PC-9 (cell line): ENCODE data around the gene RNF38. TPM values are rescaled to one million over a fixed set of nuclear protein-coding genes. Genes with fewer than 3 reads are reported as not detected.

ENCODE experiments used
- BruUV-seq: library from RNA; stranded (reverse); fragments of 400-500 nt; replicated peaks from 2 replicates; lab custom pipeline; 2021; lab: Mats Ljungman, UMichigan
- CTCF ChIA-PET: fragments of 300-600 bp; sonication (Branson Sonifier 250); formaldehyde crosslinking; loops from one replicate; lab custom pipeline; 2022; ENCODE audit warnings: antibody characterized with exemption; lab: Charles Lee
- POLR2A ChIA-PET: fragments of 300-600 bp; sonication (Branson Sonifier 250); formaldehyde crosslinking; loops from one replicate; lab custom pipeline; 2022; ENCODE audit warnings: antibody characterized with exemption; ENCODE audit not compliant: unreplicated experiment; lab: Charles Lee
- DNase-seq, 2 experiments: peaks; one replicate each; pipeline versions ENCODE4 v3.0.0 to v3.0.0-alpha.2; 2015 to 2022; ENCODE audit warnings: mixed read lengths in 1 of 2
- H2AFZ ChIP-seq: fragments of 200-600 bp; sonication (generic); 2 replicates; pipeline ENCODE4 v1.8.1; 2017; ENCODE audit warnings: antibody characterized with exemption
- H3F3A ChIP-seq: fragments of 200-600 bp; sonication (generic); 2 replicates; pipeline ENCODE4 v1.8.1; 2017; ENCODE audit warnings: antibody characterized with exemption, mild to moderate bottlenecking, low read depth; ENCODE audit not compliant: insufficient read depth
- H3K27ac ChIP-seq: fragments of 200-600 bp; sonication (generic); 2 replicates; pipeline ENCODE4 v1.6.1; 2016; ENCODE audit warnings: mixed run types
- H3K27me3 ChIP-seq: fragments of 200-600 bp; sonication (generic); 2 replicates; pipeline ENCODE4 v1.6.1; 2016; ENCODE audit warnings: low read depth, mixed run types; ENCODE audit not compliant: insufficient read depth
- H3K36me3 ChIP-seq: fragments of 200-600 bp; sonication (generic); 2 replicates; pipeline ENCODE4 v1.6.1; 2016; ENCODE audit warnings: low read depth, mixed run types
- H3K4me1 ChIP-seq: fragments of 200-600 bp; sonication (generic); replicated peaks from 2 replicates; pipeline ENCODE4 v1.6.1; 2016; ENCODE audit warnings: mixed run types; ENCODE audit not compliant: insufficient read depth
- H3K4me2 ChIP-seq: fragments of 200-600 bp; sonication (generic); 2 replicates; pipeline ENCODE4 v1.6.1; 2017; ENCODE audit warnings: mixed run types
- H3K4me3 ChIP-seq: fragments of 200-600 bp; sonication (generic); 2 replicates; pipeline ENCODE4 v1.6.1; 2016; ENCODE audit warnings: mixed run types
- H3K79me2 ChIP-seq: fragments of 200-600 bp; sonication (generic); 2 replicates; pipeline ENCODE4 v1.6.1; 2017; ENCODE audit warnings: low read depth, mixed run types
- H3K9me2 ChIP-seq: fragments of 200-600 bp; sonication (generic); 2 replicates; pipeline ENCODE4 v1.8.1; 2017; ENCODE audit warnings: mild to moderate bottlenecking; ENCODE audit not compliant: insufficient read depth
- H3K9me3 ChIP-seq: fragments of 200-600 bp; sonication (generic); 2 replicates; pipeline ENCODE4 v1.8.1; 2016; ENCODE audit warnings: low read depth; ENCODE audit not compliant: insufficient read depth
- H4K20me1 ChIP-seq: fragments of 200-600 bp; sonication (generic); 2 replicates; pipeline ENCODE4 v1.8.1; 2017; ENCODE audit not compliant: insufficient read depth
- CTCF ChIP-seq: fragments of 200-600 bp; sonication (generic); conservative IDR thresholded peaks from 2 replicates; pipeline ENCODE4 v1.6.1; 2017; ENCODE audit warnings: mixed run types, antibody characterized with exemption, mild to moderate bottlenecking, moderate library complexity
- EZH2 ChIP-seq: fragments of 200-600 bp; sonication (generic); IDR thresholded peaks from 2 replicates; pipeline ENCODE4 v1.8.0; 2017; ENCODE audit warnings: antibody characterized with exemption, low read depth
- intact Hi-C: fragments of 100-400 bp; cut with micrococcal nuclease; formaldehyde crosslinking; loops from one replicate; pipeline ENCODE4 v1.10.0; 2022; ENCODE audit not compliant: unreplicated experiment
- total RNA-seq: library from RNA; stranded (reverse); gene quantifications from 2 replicates; pipeline ENCODE4 v1.2.3, GENCODE V29; 2021

The RNF38 gene
- total RNA-seq, 1 experiment from 2014 or later = 17.5 TPM

- intact Hi-C loops = no loop called here
These were observed 84.0 kb downstream of the RNF38 start for GRCh38 chr9:36316049-36316448.

GRCh38 chr9:36315283-36315682 is 84.8 kb downstream of the RNF38 start:
- H3K27ac ChIP-seq = 0 out of 2 replicates have a peak overlapping the region, but pooled peaks have one; percentile 16
- no peak overlapping the region for H3K4me3 ChIP-seq
- no peaks in the 10 kb centered on the region for H3K27me3 ChIP-seq
- no peaks in the 10 kb centered on the region for H4K20me1 ChIP-seq
- no peaks in the 10 kb centered on the region for H3K9me2 ChIP-seq
- intact Hi-C loops = no loop called here
- H3K79me2 ChIP-seq = no peaks in the 10 kb centered on the region
- TF ChIP-seq EZH2 = no peak
- no peak for TF ChIP-seq CTCF
- DNase-seq = no peak
- CTCF ChIA-PET = interaction anchor here (0.6 kb wide), 1 partner anchor 462 kb away, joined by 3 read pairs; no protein-coding TSS in a partner anchor
- POLR2A ChIA-PET = no interaction called here
- no peak overlapping the region for H2AFZ ChIP-seq
- H3F3A ChIP-seq = peaks cover 33% of the 10 kb centered on the region
- no peak overlapping the region for H3K4me2 ChIP-seq
- BruUV-seq = no TSS peak
- no peaks in the 10 kb centered on the region for H3K36me3 ChIP-seq
- H3K9me3 ChIP-seq = no peaks in the 10 kb centered on the region
- peaks cover 54% of the 10 kb centered on the region for H3K4me1 ChIP-seq

More at GRCh38 chr9:36316049-36316448, 84.0 kb downstream of the RNF38 start:
- H3K9me3 ChIP-seq = no peaks in the 10 kb centered on the region
- ChIA-PET CTCF (no interaction called here), POLR2A (no interaction called here)
- H3K79me2 ChIP-seq = no peaks in the 10 kb centered on the region
- no peak overlapping the region for H3K4me2 ChIP-seq
- H3K4me1 ChIP-seq = peaks cover 61% of the 10 kb centered on the region
- no peaks in the 10 kb centered on the region for H3K27me3 ChIP-seq
- H3K36me3 ChIP-seq = no peaks in the 10 kb centered on the region
- no peak overlapping the region for H3K4me3 ChIP-seq
- TF ChIP-seq CTCF (no peak), EZH2 (no peak)
- no TSS peak for BruUV-seq
- H3F3A ChIP-seq = peaks cover 41% of the 10 kb centered on the region
- no peak overlapping the region for H2AFZ ChIP-seq
- H4K20me1 ChIP-seq = no peaks in the 10 kb centered on the region
- H3K9me2 ChIP-seq = no peaks in the 10 kb centered on the region
- H3K27ac ChIP-seq = no peak overlapping the region
- DNase-seq = no peak

GRCh38 chr9:36314740-36315139 is 85.3 kb downstream of the RNF38 start:
- Histone ChIP-seq H3K4me2 (no peak overlapping the region), H4K20me1 (no peaks in the 10 kb centered on the region), H3K4me1 (peaks cover 49% of the 10 kb centered on the region), H3K79me2 (no peaks in the 10 kb centered on the region), H3K27me3 (no peaks in the 10 kb centered on the region), H3K27ac (0 out of 2 replicates have a peak overlapping the region, but pooled peaks have one; percentile 16), H3F3A (peaks cover 28% of the 10 kb centered on the region; the same call in 1 of the 2 replicates), H3K9me3 (no peaks in the 10 kb centered on the region), H2AFZ (no peak overlapping the region), H3K4me3 (no peak overlapping the region), H3K36me3 (no peaks in the 10 kb centered on the region), H3K9me2 (no peaks in the 10 kb centered on the region)
- POLR2A ChIA-PET = no interaction called here
- intact Hi-C loops = no loop called here
- no TSS peak for BruUV-seq
- CTCF ChIA-PET = interaction anchor here (0.6 kb wide), 1 partner anchor 462 kb away, joined by 3 read pairs; no protein-coding TSS in a partner anchor
- TF ChIP-seq EZH2 (no peak), CTCF (no peak)
- no peak for DNase-seq
